ENCODE measurements around the gene FGB.
"Not testable (repeated sequence)": the region's sequence is repeated elsewhere in the genome, so short reads cannot be mapped to it uniquely, and the experiment has no call there.

The FGB gene

GRCh38 chr4:154583677-154584076, 20.9 kb downstream of the FGB start:
- Histone ChIP-seq H3K4me1 (ENCODE audit: control insufficient read depth, insufficient read depth, low read length) (no peaks in the 10 kb centered on the region), H3K36me3 (ENCODE audit: control insufficient read depth, insufficient read depth, low read length) (no peaks in the 10 kb centered on the region), H3K27me3 (ENCODE audit: control insufficient read depth, insufficient read depth, low read length) (no peaks in the 10 kb centered on the region), H3K27ac (ENCODE audit: low read length) (no peak overlapping the region), H3K9me3 (ENCODE audit: control insufficient read depth, insufficient read depth, low read length) (no peaks in the 10 kb centered on the region), H3K4me3 (ENCODE audit: low read length) (no peak overlapping the region)
- DNase-seq (ENCODE audit: low read depth, low spot score): no peak

GRCh38 chr4:154584259-154584658, 21.4 kb downstream of the FGB start:
- no peak overlapping the region for H3K4me3 ChIP-seq (ENCODE audit: low read length)
- H3K27me3 ChIP-seq (ENCODE audit: control insufficient read depth, insufficient read depth, low read length): no peaks in the 10 kb centered on the region
- H3K27ac ChIP-seq (ENCODE audit: low read length): no peak overlapping the region
- no peaks in the 10 kb centered on the region for H3K9me3 ChIP-seq (ENCODE audit: control insufficient read depth, insufficient read depth, low read length)
- no CpG with 5 or more reads among the region's 5 CpGs for WGBS (ENCODE audit: insufficient coverage, insufficient read length)
- no peaks in the 10 kb centered on the region for H3K4me1 ChIP-seq (ENCODE audit: control insufficient read depth, insufficient read depth, low read length)
- H3K36me3 ChIP-seq (ENCODE audit: control insufficient read depth, insufficient read depth, low read length): no peaks in the 10 kb centered on the region
- no peak for DNase-seq (ENCODE audit: low read depth, low spot score)

GRCh38 chr4:154585369-154586018, 22.7 kb downstream of the FGB start:
- Histone ChIP-seq H3K27ac (ENCODE audit: low read length) (no peak overlapping the region), H3K27me3 (ENCODE audit: control insufficient read depth, insufficient read depth, low read length) (no peaks in the 10 kb centered on the region), H3K9me3 (ENCODE audit: control insufficient read depth, insufficient read depth, low read length) (no peaks in the 10 kb centered on the region), H3K4me1 (ENCODE audit: control insufficient read depth, insufficient read depth, low read length) (no peaks in the 10 kb centered on the region), H3K4me3 (ENCODE audit: low read length) (no peak overlapping the region), H3K36me3 (ENCODE audit: control insufficient read depth, insufficient read depth, low read length) (no peaks in the 10 kb centered on the region)
- DNase-seq (ENCODE audit: low read depth, low spot score): no peak
- WGBS (ENCODE audit: insufficient coverage, insufficient read length): no CpG with 5 or more reads among the region's 10 CpGs

- Histone ChIP-seq H3K9me3 (ENCODE audit: control insufficient read depth, insufficient read depth, low read length) (no peaks in the 10 kb centered on the region), H3K27me3 (ENCODE audit: control insufficient read depth, insufficient read depth, low read length) (no peaks in the 10 kb centered on the region), H3K4me1 (ENCODE audit: control insufficient read depth, insufficient read depth, low read length) (no peaks in the 10 kb centered on the region), H3K36me3 (ENCODE audit: control insufficient read depth, insufficient read depth, low read length) (no peaks in the 10 kb centered on the region), H3K4me3 (ENCODE audit: low read length) (no peak overlapping the region), H3K27ac (ENCODE audit: low read length) (no peak overlapping the region)
- no peak for DNase-seq (ENCODE audit: low read depth, low spot score)
- no CpG with 5 or more reads among the region's 13 CpGs for WGBS (ENCODE audit: insufficient coverage, insufficient read length)
Observed at GRCh38 chr4:154586296-154587033, 23.7 kb downstream of the FGB start.

- WGBS (ENCODE audit: insufficient coverage, insufficient read length): no CpG with 5 or more reads among the region's 2 CpGs
Observed at GRCh38 chr4:154588198-154588597, 25.4 kb downstream of the FGB start.

GRCh38 chr4:154589296-154590197, 26.7 kb downstream of the FGB start:
- WGBS (ENCODE audit: insufficient coverage, insufficient read length): no CpG with 5 or more reads among the region's 7 CpGs
- H3K36me3 ChIP-seq (ENCODE audit: control insufficient read depth, insufficient read depth, low read length): no peaks in the 10 kb centered on the region
- H3K4me3 ChIP-seq (ENCODE audit: low read length): no peak overlapping the region
- H3K9me3 ChIP-seq (ENCODE audit: control insufficient read depth, insufficient read depth, low read length): no peaks in the 10 kb centered on the region
- no peaks in the 10 kb centered on the region for H3K4me1 ChIP-seq (ENCODE audit: control insufficient read depth, insufficient read depth, low read length)
- DNase-seq (ENCODE audit: low read depth, low spot score): no peak
- H3K27ac ChIP-seq (ENCODE audit: low read length): no peak overlapping the region
- no peaks in the 10 kb centered on the region for H3K27me3 ChIP-seq (ENCODE audit: control insufficient read depth, insufficient read depth, low read length)

More at GRCh38 chr4:154588198-154588597, 25.4 kb downstream of the FGB start:
- no peaks in the 10 kb centered on the region for H3K9me3 ChIP-seq (ENCODE audit: control insufficient read depth, insufficient read depth, low read length)
- H3K27me3 ChIP-seq (ENCODE audit: control insufficient read depth, insufficient read depth, low read length): no peaks in the 10 kb centered on the region
- no peak overlapping the region for H3K4me3 ChIP-seq (ENCODE audit: low read length)
- H3K36me3 ChIP-seq (ENCODE audit: control insufficient read depth, insufficient read depth, low read length): no peaks in the 10 kb centered on the region
- no peak overlapping the region for H3K27ac ChIP-seq (ENCODE audit: low read length)
- H3K4me1 ChIP-seq (ENCODE audit: control insufficient read depth, insufficient read depth, low read length): no peaks in the 10 kb centered on the region
- no peak for DNase-seq (ENCODE audit: low read depth, low spot score)

GRCh38 chr4:154590329-154591006, 27.7 kb downstream of the FGB start, which contains the start of gene FGA:
Gene FGA, minus strand, starts transcription at chr4:154590742. Its CDS starts 55 bp downstream, at chr4:154590687.
- no CpG with 5 or more reads among the region's 3 CpGs for WGBS (ENCODE audit: insufficient coverage, insufficient read length)
- no peak within 1 kb of the TSS for H3K4me3 ChIP-seq (ENCODE audit: low read length)
- H3K27ac ChIP-seq (ENCODE audit: low read length): no peak within 1 kb of the TSS
- no peaks in the 10 kb centered on the region for H3K27me3 ChIP-seq (ENCODE audit: control insufficient read depth, insufficient read depth, low read length)
- no peaks in the 10 kb centered on the region for H3K4me1 ChIP-seq (ENCODE audit: control insufficient read depth, insufficient read depth, low read length)
- DNase-seq (ENCODE audit: low read depth, low spot score): no peak
- H3K9me3 ChIP-seq (ENCODE audit: control insufficient read depth, insufficient read depth, low read length): no peaks in the 10 kb centered on the region
- H3K36me3 ChIP-seq (ENCODE audit: control insufficient read depth, insufficient read depth, low read length): no peaks in the 10 kb centered on the region

- Histone ChIP-seq H3K9me3 (ENCODE audit: control insufficient read depth, insufficient read depth, low read length) (no peaks in the 10 kb centered on the region), H3K27me3 (ENCODE audit: control insufficient read depth, insufficient read depth, low read length) (no peaks in the 10 kb centered on the region), H3K4me3 (ENCODE audit: low read length) (no peak overlapping the region), H3K4me1 (ENCODE audit: control insufficient read depth, insufficient read depth, low read length) (no peaks in the 10 kb centered on the region), H3K36me3 (ENCODE audit: control insufficient read depth, insufficient read depth, low read length) (no peaks in the 10 kb centered on the region), H3K27ac (ENCODE audit: low read length) (no peak overlapping the region)
- no peak for DNase-seq (ENCODE audit: low read depth, low spot score)
- no CpG with 5 or more reads among the region's 3 CpGs for WGBS (ENCODE audit: insufficient coverage, insufficient read length)
Observed at GRCh38 chr4:154591890-154592289, 29.1 kb downstream of the FGB start.

GRCh38 chr4:154593868-154594267, 31.1 kb downstream of the FGB start:
- no peak for DNase-seq (ENCODE audit: low read depth, low spot score)
- H3K9me3 ChIP-seq (ENCODE audit: control insufficient read depth, insufficient read depth, low read length): no peaks in the 10 kb centered on the region

GRCh38 chr4:154594343-154594742, 31.5 kb downstream of the FGB start:
- H3K4me3 ChIP-seq (ENCODE audit: low read length); H3K27me3 ChIP-seq (ENCODE audit: control insufficient read depth, insufficient read depth, low read length); H3K4me1 ChIP-seq (ENCODE audit: control insufficient read depth, insufficient read depth, low read length); H3K9me3 ChIP-seq (ENCODE audit: control insufficient read depth, insufficient read depth, low read length); DNase-seq (ENCODE audit: low read depth, low spot score); H3K36me3 ChIP-seq (ENCODE audit: control insufficient read depth, insufficient read depth, low read length); H3K27ac ChIP-seq (ENCODE audit: low read length): not testable (repeated sequence)
- no CpG with 5 or more reads among the region's 3 CpGs for WGBS (ENCODE audit: insufficient coverage, insufficient read length)

More at GRCh38 chr4:154593868-154594267, 31.1 kb downstream of the FGB start:
- H3K4me1 ChIP-seq (ENCODE audit: control insufficient read depth, insufficient read depth, low read length): no peaks in the 10 kb centered on the region
- no peak overlapping the region for H3K4me3 ChIP-seq (ENCODE audit: low read length)
- no peak overlapping the region for H3K27ac ChIP-seq (ENCODE audit: low read length)
- no peaks in the 10 kb centered on the region for H3K27me3 ChIP-seq (ENCODE audit: control insufficient read depth, insufficient read depth, low read length)
- no peaks in the 10 kb centered on the region for H3K36me3 ChIP-seq (ENCODE audit: control insufficient read depth, insufficient read depth, low read length)
- WGBS (ENCODE audit: insufficient coverage, insufficient read length): no CpG with 5 or more reads among the region's 2 CpGs
